Right lobe of liver (tissue), 4 donors: ENCODE measurements around the gene GNAL.

Experiments used
- CTCF ChIP-seq, 4 donors: fragments of 200-600 bp in 3 of 4; fragments of 450-650 bp in 1 of 4; IDR thresholded peaks; one replicate each; pipeline versions ENCODE4 v1.5.1 to v1.8.0; 2016 to 2022; ENCODE audit warnings: antibody characterized with exemption in 4 of 4, mild to moderate bottlenecking in 2 of 4
- POLR2A ChIP-seq: fragments of 450-650 bp; IDR thresholded peaks from one replicate; pipeline ENCODE4 v1.6.1; 2017; ENCODE audit warnings: antibody characterized with exemption, mild to moderate bottlenecking
- donor health status: DM: no; HTN: no; CAD: no.
- donor health status: DM: no; HTN: no; CAD: no.
- donor health status: DM: no; HTN: yes; CAD: no.

DNA sequence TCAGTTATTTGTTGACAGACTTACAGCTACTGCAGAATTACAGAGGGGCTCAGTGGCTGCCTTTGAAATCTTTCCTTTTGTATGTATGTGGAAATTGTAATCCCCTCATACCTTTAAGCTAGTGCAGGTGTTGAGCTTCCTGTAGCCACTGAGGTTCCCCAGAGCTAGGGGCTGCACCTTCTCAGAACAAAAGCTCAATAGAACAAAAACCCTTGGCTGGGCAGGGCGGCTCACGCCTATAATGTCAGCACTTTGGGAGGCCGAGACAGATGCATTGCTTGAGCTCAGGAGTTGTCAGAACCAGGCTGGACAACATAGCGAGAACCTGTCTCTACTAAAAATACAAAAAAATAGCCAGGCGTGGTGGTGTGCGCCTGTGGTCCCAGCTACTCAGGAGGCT is 120.8 kb downstream of the GNAL start:
- no peak for TF ChIP-seq CTCF (IDR thresholded peaks at IDR 0.05)
- no peak for TF ChIP-seq POLR2A
